H1 (cell line): ENCODE data around the gene ADGRV1. TPM values are rescaled to one million over a fixed set of nuclear protein-coding genes. Genes with fewer than 3 reads are reported as not detected.
"Not testable (repeated sequence)": the region's sequence is repeated elsewhere in the genome, so short reads cannot be mapped to it uniquely, and the experiment has no call there.

Source experiments
- CTCF ChIA-PET: fragments of 300-600 bp; sonication (Branson Sonifier 250); formaldehyde crosslinking; loops from one replicate; lab custom pipeline; 2021; ENCODE audit not compliant: partially characterized antibody; lab: Charles Lee
- POLR2A ChIA-PET: fragments of 300-600 bp; sonication (Branson Sonifier 250); formaldehyde crosslinking; loops from one replicate; lab custom pipeline; 2021; ENCODE audit warnings: inconsistent platforms; ENCODE audit not compliant: partially characterized antibody; lab: Charles Lee
- DNase-seq, 2 experiments: peaks; one replicate each; pipeline versions ENCODE4 v3.0.0 to v3.0.0-alpha.2; 2010 to 2022; ENCODE audit warnings: low spot score in 2 of 2, low read depth in 1 of 2, mixed read lengths in 1 of 2
- FAIRE-seq: peaks from 2 replicates; lab custom pipeline; 2011; peaks lifted over from hg19 to GRCh38; lab: Jason Lieb, UNC
- H2AFZ ChIP-seq: 2 replicates; pipeline ENCODE4 v1.8.1; 2012; ENCODE audit warnings: low read length, inconsistent platforms
- H2AK5ac ChIP-seq: 2 replicates; pipeline ENCODE4 v1.6.1; 2013; ENCODE audit warnings: low read depth, low read length
- H2BK120ac ChIP-seq: replicated peaks from 2 replicates; pipeline ENCODE3; 2013; ENCODE audit warnings: low read depth, low read length, inconsistent platforms
- H2BK12ac ChIP-seq: 2 replicates; pipeline ENCODE4 v1.6.1; 2013; ENCODE audit warnings: low read depth, low read length
- H2BK15ac ChIP-seq: 2 replicates; pipeline ENCODE4 v1.6.1; 2013; ENCODE audit warnings: low read length
- H2BK20ac ChIP-seq: 2 replicates; pipeline ENCODE4 v1.6.1; 2013; ENCODE audit warnings: low read length
- H2BK5ac ChIP-seq: 2 replicates; pipeline ENCODE4 v1.6.1; 2013; ENCODE audit warnings: low read depth, low read length
- H3K14ac ChIP-seq: 2 replicates; pipeline ENCODE4 v1.6.1; 2013; ENCODE audit warnings: inconsistent platforms; ENCODE audit not compliant: insufficient read length
- H3K18ac ChIP-seq: 2 replicates; pipeline ENCODE4 v1.6.1; 2013; ENCODE audit warnings: low read length; ENCODE audit errors: extremely low read depth
- H3K23ac ChIP-seq: 2 replicates; pipeline ENCODE4 v1.6.1; 2013; ENCODE audit warnings: inconsistent platforms; ENCODE audit not compliant: insufficient read length
- H3K23me2 ChIP-seq: 2 replicates; pipeline ENCODE4 v1.6.1; 2013; ENCODE audit warnings: low read depth, low read length
- H3K27ac ChIP-seq: 2 replicates; pipeline ENCODE4 v1.6.1; 2011; ENCODE audit warnings: low read depth, low read length, inconsistent platforms
- H3K27me3 ChIP-seq, 4 experiments: replicated peaks in 1 of 4; 1 replicate in 1 of 4; 2 replicates in 3 of 4; pipeline versions ENCODE4 v1.6.1 to v1.8.1; 2011 to 2013; ENCODE audit warnings: low read length in 3 of 4, mild to moderate bottlenecking in 3 of 4, inconsistent platforms in 2 of 4, mixed read lengths in 2 of 4, moderate library complexity in 1 of 4; ENCODE audit not compliant: control insufficient read depth in 3 of 4, insufficient read depth in 3 of 4; ENCODE audit errors: extremely low read depth in 1 of 4
- H3K36me3 ChIP-seq, 4 experiments: 2 replicates each; pipeline versions ENCODE4 v1.6.1 to v1.8.1; 2011 to 2013; ENCODE audit warnings: mild to moderate bottlenecking in 4 of 4, low read length in 3 of 4, moderate library complexity in 2 of 4, control low read depth in 1 of 4, inconsistent platforms in 1 of 4; ENCODE audit not compliant: insufficient read depth in 4 of 4, control insufficient read depth in 2 of 4
- H3K4ac ChIP-seq: replicated peaks from 2 replicates; pipeline ENCODE3; 2013; ENCODE audit warnings: low read length, low read depth, mixed read lengths, inconsistent platforms; ENCODE audit not compliant: insufficient read length
- H3K4me1 ChIP-seq, 4 experiments: replicated peaks in 1 of 4; 1 replicate in 1 of 4; 2 replicates in 3 of 4; pipeline versions ENCODE4 v1.6.1 to v1.8.1; 2011 to 2013; ENCODE audit warnings: low read length in 3 of 4, inconsistent platforms in 2 of 4, mixed read lengths in 1 of 4; ENCODE audit not compliant: insufficient read depth in 4 of 4, control insufficient read depth in 3 of 4
- H3K4me2 ChIP-seq, 2 experiments: 2 replicates each; pipeline versions ENCODE4 v1.6.1 to v1.8.1; 2011 to 2013; ENCODE audit warnings: low read depth in 2 of 2, low read length in 2 of 2, control low read depth in 1 of 2, inconsistent platforms in 1 of 2, mild to moderate bottlenecking in 1 of 2; ENCODE audit not compliant: insufficient read depth in 1 of 2
- H3K4me3 ChIP-seq, 4 experiments: fragments of 200-600, 300-600 bp in 1 of 4; sonication (generic), shearing (Covaris generic), sonication (Bioruptor Twin) in 1 of 4; 2 replicates each; pipeline versions ENCODE4 v1.5.1 to v1.8.1; 2011 to 2016; ENCODE audit warnings: low read length in 4 of 4, low read depth in 3 of 4, control low read depth in 2 of 4, inconsistent platforms in 2 of 4, mild to moderate bottlenecking in 2 of 4, mixed read lengths in 1 of 4, moderate library complexity in 1 of 4; ENCODE audit not compliant: insufficient read depth in 2 of 4; ENCODE audit errors: extremely low read depth in 1 of 4
- H3K56ac ChIP-seq: replicated peaks from 2 replicates; pipeline ENCODE3; 2013; ENCODE audit warnings: low read depth, mild to moderate bottlenecking, mixed read lengths, low read length, inconsistent platforms; ENCODE audit not compliant: insufficient read length
- H3K79me1 ChIP-seq: 2 replicates; pipeline ENCODE4 v1.6.1; 2013; ENCODE audit warnings: low read depth, low read length, control low read depth
- H3K79me2 ChIP-seq, 2 experiments: 2 replicates each; pipeline versions ENCODE4 v1.6.1 to v1.8.1; 2012 to 2013; ENCODE audit warnings: low read length in 2 of 2, mild to moderate bottlenecking in 2 of 2, inconsistent platforms in 1 of 2; ENCODE audit not compliant: insufficient read depth in 2 of 2, control insufficient read depth in 1 of 2
- H3K9ac ChIP-seq, 4 experiments: replicated peaks in 1 of 4; 1 replicate in 1 of 4; 2 replicates in 3 of 4; pipeline versions ENCODE4 v1.6.1 to v1.8.1; 2011 to 2013; ENCODE audit warnings: low read depth in 3 of 4, low read length in 3 of 4, control low read depth in 2 of 4, mild to moderate bottlenecking in 2 of 4, moderate library complexity in 2 of 4, inconsistent platforms in 1 of 4; ENCODE audit errors: extremely low read depth in 1 of 4
- H3K9me3 ChIP-seq, 2 experiments: 2 replicates each; pipeline versions ENCODE4 v1.6.1 to v1.8.1; 2012 to 2013; ENCODE audit warnings: mild to moderate bottlenecking in 2 of 2, moderate library complexity in 2 of 2, control low read depth in 1 of 2, inconsistent platforms in 1 of 2, low read depth in 1 of 2, low read length in 1 of 2, mixed read lengths in 1 of 2; ENCODE audit not compliant: insufficient read depth in 2 of 2
- H4K20me1 ChIP-seq, 2 experiments: replicated peaks in 1 of 2; 2 replicates each; pipeline versions ENCODE3 to v1.8.1; 2011 to 2013; ENCODE audit warnings: inconsistent platforms in 2 of 2, low read length in 2 of 2, mild to moderate bottlenecking in 1 of 2; ENCODE audit not compliant: insufficient read depth in 2 of 2, control insufficient read depth in 1 of 2
- H4K5ac ChIP-seq: 2 replicates; pipeline ENCODE4 v1.6.1; 2013; ENCODE audit warnings: low read length, low read depth, mixed read lengths, inconsistent platforms; ENCODE audit not compliant: insufficient read length
- H4K8ac ChIP-seq: 2 replicates; pipeline ENCODE4 v1.8.0; 2013; ENCODE audit warnings: mild to moderate bottlenecking, moderate library complexity, low read length, inconsistent platforms; ENCODE audit not compliant: insufficient read depth; ENCODE audit errors: extremely low read depth
- H4K91ac ChIP-seq: replicated peaks from 2 replicates; pipeline ENCODE3; 2013; ENCODE audit warnings: low read length, mixed read lengths, inconsistent platforms; ENCODE audit not compliant: insufficient read length
- WGBS, 2 experiments: shearing (Covaris generic) in 1 of 2; methylation state at CpG; one replicate each; pipeline versions ENCODE4 v1.1.6 to v1.1.7; 2013 to 2015; ENCODE audit warnings: low lambda C conversion rate in 2 of 2, mixed read lengths in 2 of 2, inconsistent platforms in 1 of 2, low coverage in 1 of 2, missing lambda C conversion rate in 1 of 2; ENCODE audit not compliant: insufficient replicate concordance in 2 of 2, insufficient coverage in 1 of 2, insufficient read length in 1 of 2; ENCODE audit errors: extremely low coverage in 1 of 2, missing lambda C conversion rate in 1 of 2; 5-methylcytosine and 5-hydroxymethylcytosine counted together
- polyA plus RNA-seq, 7 experiments: library from polyadenylated mRNA; depleted of rRNA in 3 of 7; stranded (reverse) in 5 of 7; unstranded in 2 of 7; fragments of >200 nt in 5 of 7; fragments of 200-250 nt in 2 of 7; gene quantifications; 1 replicate in 5 of 7; 2 replicates in 1 of 7; 4 replicates in 1 of 7; pipeline versions ENCODE4 v1.2.1 to v1.2.3, GENCODE V29; 2011 to 2013; ENCODE audit warnings: missing spikeins in 2 of 7, mixed read lengths in 2 of 7
- total RNA-seq: library from RNA; stranded (reverse); fragmentation: NEBNext Ultra II Directional; extraction: Animal tissue kit (Norgen Biotek cat#: 25700); gene quantifications from 2 replicates; pipeline ENCODE4 v1.2.1, GENCODE V29; 2021

The ADGRV1 gene
- total and polyA plus RNA-seq, 2 of the 8 experiments (the other 6 are each of a cell fraction or from before 2014, with no cell fraction given), result 53.1 to 62.2 TPM

GRCh38 chr5:91012867-91013266 is 454.3 kb downstream of the ADGRV1 start:
- H3K4me3 ChIP-seq, H2AFZ ChIP-seq, H3K56ac ChIP-seq, FAIRE-seq, H3K14ac ChIP-seq, H2BK15ac ChIP-seq, H3K4me2 ChIP-seq, H3K79me2 ChIP-seq, DNase-seq, H3K9ac ChIP-seq, H3K27me3 ChIP-seq, H2AK5ac ChIP-seq, H4K5ac ChIP-seq, H3K79me1 ChIP-seq, H3K36me3 ChIP-seq, H2BK20ac ChIP-seq, H4K91ac ChIP-seq, H3K4me1 ChIP-seq, H3K27ac ChIP-seq, H2BK12ac ChIP-seq, H3K4ac ChIP-seq, H3K18ac ChIP-seq, H3K23ac ChIP-seq, H4K20me1 ChIP-seq, H3K9me3 ChIP-seq, H2BK5ac ChIP-seq, H3K23me2 ChIP-seq, H2BK120ac ChIP-seq, H4K8ac ChIP-seq: not testable (repeated sequence)
- WGBS, 2 experiments, result 92% methylated on average over 1 of the region's 1 CpG; no CpG with 5 or more reads in 1 of the 2 experiments
- ChIA-PET CTCF (interaction anchor here (1.1 to 1.4 kb wide), 2 partner anchors 8 to 13 kb away, joined by 3 read pairs; no protein-coding TSS in a partner anchor), POLR2A (interaction anchor here (1.4 kb wide), 1 partner anchor 9 kb away, joined by 3 read pairs; no protein-coding TSS in a partner anchor)
